Tibial nerve (tissue), 4 donors: ENCODE measurements around the gene PCDH9. TPM values are rescaled to one million over a fixed set of nuclear protein-coding genes. Genes with fewer than 3 reads are reported as not detected.

Experiments used
- DNase-seq, 2 donors: peaks; one replicate each; pipeline ENCODE4 v3.0.0-alpha.2; 2019; ENCODE audit warnings: low spot score in 2 of 2
- H3K27ac ChIP-seq, 4 donors: fragments of 200-600 bp; sonication (generic) in 3 of 4; one replicate each; pipeline ENCODE4 v1.5.1; 2017 to 2019; ENCODE audit warnings: mild to moderate bottlenecking in 1 of 4
- H3K27me3 ChIP-seq, 2 donors: fragments of 200-600 bp; sonication (generic) in 1 of 2; one replicate each; pipeline versions ENCODE4 v1.5.1 to v1.6.0; 2017 to 2019
- H3K36me3 ChIP-seq, 3 donors: fragments of 200-600 bp; sonication (generic); one replicate each; pipeline ENCODE4 v1.5.1; 2018 to 2019
- H3K4me1 ChIP-seq, 4 donors: fragments of 200-600 bp; sonication (generic) in 3 of 4; one replicate each; pipeline ENCODE4 v1.5.1; 2017 to 2019
- H3K4me3 ChIP-seq, 4 donors: fragments of 200-600 bp; sonication (generic) in 3 of 4; one replicate each; pipeline ENCODE4 v1.5.1; 2017 to 2019; ENCODE audit warnings: mild to moderate bottlenecking in 1 of 4, moderate library complexity in 1 of 4
- H3K9me3 ChIP-seq, 4 donors: fragments of 200-600 bp; sonication (generic) in 3 of 4; one replicate each; pipeline ENCODE4 v1.5.1; 2017 to 2019
- CTCF ChIP-seq, 5 experiments: fragments of 200-600 bp in 3 of 5; fragments of 450-650 bp in 2 of 5; sonication (generic) in 3 of 5; IDR thresholded peaks; one replicate each; pipeline ENCODE4 v1.5.1; 2016 to 2019; ENCODE audit warnings: antibody characterized with exemption in 5 of 5, mild to moderate bottlenecking in 3 of 5, moderate library complexity in 2 of 5
- EP300 ChIP-seq, 2 donors: sonication (generic); formaldehyde crosslinking; IDR thresholded peaks; one replicate each; pipeline ENCODE4 v1.6.1; 2017; ENCODE audit warnings: antibody characterized with exemption in 2 of 2, mild to moderate bottlenecking in 1 of 2
- POLR2A ChIP-seq, 2 donors: fragments of 450-650 bp; IDR thresholded peaks; one replicate each; pipeline ENCODE4 v1.6.1; 2017; ENCODE audit warnings: antibody characterized with exemption in 2 of 2, mild to moderate bottlenecking in 2 of 2, moderate library complexity in 2 of 2
- WGBS, 2 donors: methylation state at CpG; one replicate each; pipeline ENCODE4 v1.1.5; 2018; 5-methylcytosine and 5-hydroxymethylcytosine counted together
- total RNA-seq, 4 donors: library from RNA; depleted of rRNA; stranded (reverse); fragments of >200 nt; gene quantifications; one replicate each; pipeline ENCODE4 v1.1.0, GENCODE V29; 2016

Gene PCDH9
- total RNA-seq, 4 donors from 2014 or later: 11.8 to 28.6 (median 14.4) TPM

GRCh38 chr13:67128136-67128535 lies 102.0 kb downstream of the PCDH9 start:
- Histone ChIP-seq H3K27me3 (no peaks in the 10 kb centered on the region), H3K36me3 (no peaks in the 10 kb centered on the region), H3K4me1 (no peaks in the 10 kb centered on the region), H3K9me3 (no peaks in the 10 kb centered on the region), H3K27ac (no peak overlapping the region), H3K4me3 (no peak overlapping the region)
- no peak for DNase-seq
- no peak for TF ChIP-seq CTCF (IDR thresholded peaks at IDR 0.05)
- no peak for TF ChIP-seq EP300 (IDR thresholded peaks at IDR 0.05)
- TF ChIP-seq POLR2A (IDR thresholded peaks at IDR 0.05): no peak
- WGBS, 2 donors: 81 to 86% methylated on average over 3 of the region's 3 CpGs

- H3K27me3 ChIP-seq: no peaks in the 10 kb centered on the region
- TF ChIP-seq CTCF (IDR thresholded peaks at IDR 0.05) (no peak), EP300 (IDR thresholded peaks at IDR 0.05) (no peak), POLR2A (IDR thresholded peaks at IDR 0.05) (no peak)
- H3K4me1 ChIP-seq: no peaks in the 10 kb centered on the region
- no peak overlapping the region for H3K4me3 ChIP-seq
- DNase-seq: no peak
- H3K36me3 ChIP-seq: no peaks in the 10 kb centered on the region
- no peaks in the 10 kb centered on the region for H3K9me3 ChIP-seq
- no peak overlapping the region for H3K27ac ChIP-seq
Measured at GRCh38 chr13:67125681-67126080, 104.5 kb downstream of the PCDH9 start.

- H3K9me3 ChIP-seq: no peaks in the 10 kb centered on the region
- no peak overlapping the region for H3K27ac ChIP-seq
- TF ChIP-seq EP300 (IDR thresholded peaks at IDR 0.05) (no peak), POLR2A (IDR thresholded peaks at IDR 0.05) (no peak), CTCF (IDR thresholded peaks at IDR 0.05) (no peak)
- no peaks in the 10 kb centered on the region for H3K4me1 ChIP-seq
- H3K4me3 ChIP-seq: no peak overlapping the region
- no peak for DNase-seq
- H3K36me3 ChIP-seq: no peaks in the 10 kb centered on the region
- H3K27me3 ChIP-seq: no peaks in the 10 kb centered on the region
- WGBS, 2 donors: 28 to 35% methylated on average over 3 of the region's 3 CpGs
Measured at GRCh38 chr13:67123165-67123564, 107.0 kb downstream of the PCDH9 start.

GRCh38 chr13:67122251-67122650 lies 107.9 kb downstream of the PCDH9 start:
- H3K9me3 ChIP-seq: no peaks in the 10 kb centered on the region
- H3K4me3 ChIP-seq: no peak overlapping the region
- no peak for TF ChIP-seq CTCF (IDR thresholded peaks at IDR 0.05)
- no peak for TF ChIP-seq EP300 (IDR thresholded peaks at IDR 0.05)
- no peak for TF ChIP-seq POLR2A (IDR thresholded peaks at IDR 0.05)
- H3K36me3 ChIP-seq: no peaks in the 10 kb centered on the region
- H3K27ac ChIP-seq: no peak overlapping the region
- peaks cover 0 to 6% (median 0%) of the 10 kb centered on the region in 4 donors for H3K4me1 ChIP-seq
- WGBS, 2 donors: 70 to 74% methylated on average over 6 of the region's 6 CpGs
- no peaks in the 10 kb centered on the region for H3K27me3 ChIP-seq
- DNase-seq: no peak

GRCh38 chr13:67120872-67121531 lies 109.1 kb downstream of the PCDH9 start:
- 58 to 61% methylated on average over 6 of the region's 6 CpGs for WGBS, 2 donors
- TF ChIP-seq CTCF (IDR thresholded peaks at IDR 0.05): no peak
- no peak for TF ChIP-seq EP300 (IDR thresholded peaks at IDR 0.05)
- TF ChIP-seq POLR2A (IDR thresholded peaks at IDR 0.05): no peak

More at GRCh38 chr13:67120872-67121531, 109.1 kb downstream of the PCDH9 start:
- H3K27me3 ChIP-seq: no peaks in the 10 kb centered on the region
- H3K27ac ChIP-seq: no peak overlapping the region
- H3K4me3 ChIP-seq: no peak overlapping the region
- no peaks in the 10 kb centered on the region for H3K36me3 ChIP-seq
- no peaks in the 10 kb centered on the region for H3K9me3 ChIP-seq
- DNase-seq: no peak
- peaks cover 0 to 6% (median 0%) of the 10 kb centered on the region in 4 donors for H3K4me1 ChIP-seq
